Stimulated activated CD4-positive, alpha-beta T cell treated with anti-CD3 and anti-CD28 coated beads, Interleukin-12 subunit alpha, Interleukin-12 subunit beta, amount 100 ng/mL, for 4 hours (primary cell): Measurements from ENCODE around the gene KMT2E.
"Not testable (repeated sequence)": the region's sequence is repeated elsewhere in the genome, so short reads cannot be mapped to it uniquely, and the experiment has no call there.

Experiments used
- DNase-seq: peaks from one replicate; pipeline ENCODE4 v3.0.0-alpha.2; 2020

KMT2E gene

DNA sequence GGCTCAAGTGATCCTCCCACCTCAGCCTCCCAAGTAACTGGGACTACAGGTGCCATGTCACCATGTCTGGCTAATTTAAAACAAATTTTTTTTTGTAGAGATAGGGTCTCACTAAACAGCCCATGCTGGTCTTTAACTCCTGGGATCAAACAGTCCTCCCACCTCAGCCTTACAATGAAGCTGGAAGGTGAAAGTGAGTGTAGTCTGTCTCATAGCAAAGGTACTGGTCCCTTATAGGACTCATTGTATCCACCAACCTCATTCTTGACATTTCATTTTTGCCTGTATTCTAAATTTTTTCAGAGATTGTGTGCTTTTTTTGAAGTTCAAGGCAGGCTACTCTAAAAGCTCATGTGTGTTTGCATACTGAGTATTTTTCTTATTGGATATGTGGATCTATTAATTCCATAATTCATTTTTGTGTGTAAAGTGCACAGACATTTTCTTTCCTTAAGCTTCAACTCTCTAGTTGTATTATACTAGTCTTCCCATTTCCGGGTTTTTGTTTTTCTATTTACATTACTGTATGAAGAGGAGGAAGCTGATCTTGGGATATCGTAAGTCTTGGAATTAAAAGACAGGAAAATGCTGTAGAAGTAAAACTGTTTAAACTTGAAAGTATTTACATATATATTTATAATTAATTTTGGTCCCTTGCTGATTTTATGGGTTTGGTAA, 13.3 kb downstream of the KMT2E start:
- DNase-seq = no peak

DNA sequence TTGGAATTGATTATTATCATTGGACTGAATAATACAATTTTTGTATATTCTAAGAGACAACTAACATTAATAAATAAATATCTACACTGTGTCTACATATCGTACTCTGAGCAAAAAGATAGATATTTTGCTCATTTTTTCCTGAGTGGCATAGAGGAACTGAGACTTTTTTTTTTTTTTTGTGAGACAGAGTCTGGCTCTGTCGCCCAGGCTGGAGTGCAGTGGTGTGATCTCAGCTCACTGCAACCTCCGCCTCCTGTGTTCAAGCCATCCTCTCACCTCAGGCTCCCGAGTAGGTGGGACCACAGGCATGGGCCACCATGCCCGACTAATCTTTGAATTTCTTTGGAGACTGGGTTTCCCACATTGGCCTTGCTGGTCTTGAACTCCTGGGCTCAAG, 14.0 kb downstream of the KMT2E start:
- DNase-seq = no peak

DNA sequence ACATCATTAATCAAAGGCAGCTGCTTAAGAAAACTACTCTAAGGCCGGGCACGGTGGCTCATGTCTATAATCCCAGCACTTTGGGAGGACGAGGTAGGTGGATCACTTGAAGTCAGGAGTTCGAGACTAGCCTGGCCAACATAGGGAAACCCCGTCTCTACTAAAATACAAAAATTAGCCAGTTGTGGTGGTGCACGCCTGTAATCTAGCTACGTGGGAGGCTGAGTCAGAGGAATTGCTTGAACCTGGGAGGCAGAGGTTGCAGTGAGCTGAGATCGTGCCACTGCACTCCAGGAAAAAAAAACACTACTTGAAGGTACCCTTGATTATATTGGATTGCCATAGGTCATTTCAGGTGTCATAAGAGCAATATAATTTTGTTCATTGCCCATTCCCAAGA, 14.9 kb downstream of the KMT2E start:
- DNase-seq = not testable (repeated sequence)

DNA sequence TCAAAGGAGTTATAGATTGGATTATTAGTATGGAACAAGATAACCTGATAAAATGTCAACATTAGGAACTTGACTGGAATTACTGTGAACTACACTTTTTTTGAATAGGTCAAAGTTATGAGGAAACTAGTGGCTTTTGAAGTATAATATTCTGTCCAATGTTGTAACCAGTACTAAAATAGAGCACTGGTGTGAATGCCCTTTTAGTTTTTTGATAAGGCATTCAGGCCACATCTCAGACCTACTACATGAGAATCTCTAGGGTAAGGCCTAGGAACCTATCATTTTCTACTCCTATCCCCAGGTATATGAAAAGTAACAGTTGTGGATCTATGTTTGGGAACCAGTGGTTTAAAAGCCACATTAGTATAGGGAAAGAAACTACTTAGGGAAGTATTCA, 16.4 kb downstream of the KMT2E start:
- DNase-seq = no peak

DNA sequence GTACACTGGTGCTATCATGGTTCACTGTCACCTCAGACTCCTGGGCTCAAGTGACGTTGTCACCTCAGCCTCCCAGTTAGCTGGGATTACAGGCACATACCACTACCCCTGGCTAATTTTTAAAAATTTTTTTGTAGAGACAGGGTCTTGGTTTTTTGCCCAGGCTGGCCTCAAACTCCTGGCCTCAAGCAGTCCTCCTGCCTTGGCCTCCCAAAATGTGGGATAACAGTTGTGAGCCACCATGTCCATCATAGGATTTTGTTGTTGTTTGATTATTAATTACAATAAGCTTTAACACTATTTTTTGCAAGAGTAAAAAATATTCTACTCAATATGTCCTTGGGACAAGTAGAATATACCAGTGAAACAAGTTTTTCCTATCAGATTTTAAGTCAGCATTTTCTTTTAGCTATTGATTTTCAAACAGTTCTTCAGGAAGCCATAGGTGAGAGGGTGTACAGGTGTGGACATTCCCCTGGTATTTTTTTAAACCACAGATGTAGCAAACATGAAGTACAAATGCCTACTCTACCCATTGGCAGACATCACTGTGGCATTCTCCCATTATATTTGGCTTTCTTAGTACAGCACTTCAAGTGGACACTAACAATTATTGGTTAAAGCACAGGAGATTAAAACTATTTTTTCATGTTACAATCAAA, 18.7 kb downstream of the KMT2E start:
- no peak for DNase-seq

DNA sequence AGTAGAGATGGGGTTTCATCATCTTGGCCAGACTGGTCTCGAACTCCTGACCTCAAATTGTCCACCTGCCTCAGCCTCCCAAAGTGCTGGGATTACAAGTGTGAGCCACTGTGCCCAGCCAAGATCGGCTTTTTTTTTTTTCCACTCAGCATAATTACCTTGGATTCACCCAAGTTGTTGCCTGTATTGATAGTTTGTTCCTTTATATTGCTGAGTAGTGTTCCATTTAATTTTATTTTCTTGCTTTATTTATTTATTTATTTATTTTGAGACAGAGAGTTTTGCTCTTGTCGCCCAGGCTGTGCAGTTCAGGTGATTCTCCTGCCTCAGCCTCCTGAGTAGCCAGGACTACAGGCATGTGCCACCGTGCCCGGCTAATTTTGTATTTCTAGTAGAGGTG, 21.3 kb downstream of the KMT2E start:
- DNase-seq = no peak

DNA sequence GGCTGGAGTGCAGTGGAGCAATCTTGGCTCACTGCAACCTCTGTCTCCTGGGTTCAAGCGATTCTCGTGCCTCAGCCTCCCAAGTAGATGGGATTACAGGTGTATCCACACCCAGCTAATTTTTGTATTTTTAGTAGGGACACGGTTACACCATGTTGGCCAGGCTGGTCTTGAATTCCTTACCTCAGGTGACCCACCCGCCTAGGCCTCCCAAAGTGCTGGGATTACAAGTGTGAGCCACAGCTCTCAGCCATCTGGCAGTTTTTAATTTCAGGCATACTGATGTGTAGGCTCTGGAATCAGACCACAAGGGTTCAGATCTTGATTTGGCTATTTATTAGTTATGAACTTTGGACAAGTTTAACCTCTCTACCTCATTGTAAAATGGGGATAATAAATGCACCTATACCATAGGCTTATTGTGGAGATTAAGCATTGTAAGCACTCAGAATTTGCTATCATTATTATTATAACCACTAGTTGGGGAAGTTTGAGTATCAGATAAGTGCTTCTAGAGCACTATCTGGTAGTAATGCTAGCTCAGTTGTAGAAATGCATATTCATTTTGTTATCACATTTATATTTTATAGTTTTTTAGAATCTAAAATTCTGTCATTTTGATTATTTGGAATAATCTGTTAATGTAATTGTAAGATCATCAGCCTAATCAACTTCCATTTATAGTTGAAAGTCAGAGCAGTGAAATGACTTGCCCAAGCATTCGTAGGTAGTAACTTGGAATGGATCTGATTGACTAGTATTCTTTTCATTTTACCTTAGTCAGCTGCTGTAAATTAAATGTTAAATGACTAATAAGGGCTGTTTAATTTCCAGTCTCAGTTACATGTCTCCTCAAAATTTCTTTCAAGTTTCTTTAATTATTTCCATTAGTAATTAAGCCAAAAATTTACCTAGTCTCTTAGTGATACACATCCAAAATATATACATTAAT, 22.5 kb downstream of the KMT2E start:
- DNase-seq = no peak

DNA sequence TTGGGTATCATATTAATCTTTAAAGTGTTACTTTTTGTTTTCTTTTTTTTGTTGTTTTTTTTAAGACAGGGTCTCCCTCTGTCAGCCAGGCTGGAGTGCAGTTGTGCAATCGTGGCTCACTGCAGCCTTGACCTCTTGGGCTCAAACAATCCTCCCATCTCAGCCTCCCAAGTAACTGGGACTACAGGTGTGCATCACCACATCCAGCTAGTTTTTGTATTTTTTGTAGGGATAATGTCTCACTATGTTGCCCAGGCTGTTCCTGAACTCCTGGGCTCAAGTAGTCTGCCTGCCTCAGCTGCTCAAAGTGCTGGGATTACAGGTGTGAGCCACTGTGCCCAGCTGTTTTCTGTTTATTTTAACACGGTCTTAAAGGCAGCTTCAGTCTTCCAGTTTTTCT, 23.3 kb downstream of the KMT2E start:
- DNase-seq = no peak

DNA sequence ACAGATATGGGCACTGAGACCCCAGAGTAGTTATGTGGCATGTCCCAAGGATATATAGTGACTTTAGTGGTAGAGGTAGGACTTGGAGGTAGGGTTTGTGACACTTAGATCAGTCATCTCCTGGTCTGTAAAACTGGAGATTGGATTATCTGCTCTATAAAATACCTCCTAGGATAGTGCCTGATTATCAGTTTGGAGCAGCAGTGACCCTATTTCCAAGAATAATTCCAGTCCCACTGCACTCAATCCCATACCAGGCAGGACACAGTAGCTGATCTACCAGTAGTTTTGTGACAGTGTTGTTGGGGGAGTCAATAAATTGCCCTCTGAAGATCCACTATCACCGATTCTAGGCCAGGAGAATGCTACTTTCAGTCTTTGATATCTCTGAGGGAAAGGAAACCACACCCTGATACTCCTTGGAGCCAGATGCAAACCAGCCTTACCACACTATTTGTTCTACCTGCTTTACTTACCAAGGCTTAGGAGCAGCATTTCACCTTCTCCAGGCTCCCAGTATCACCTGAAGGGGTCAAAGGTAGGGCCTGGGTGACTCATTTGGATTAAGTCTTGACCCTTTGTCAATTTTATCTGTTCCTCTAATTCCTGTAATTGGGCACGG, 30.6 kb downstream of the KMT2E start:
- DNase-seq = no peak

DNA sequence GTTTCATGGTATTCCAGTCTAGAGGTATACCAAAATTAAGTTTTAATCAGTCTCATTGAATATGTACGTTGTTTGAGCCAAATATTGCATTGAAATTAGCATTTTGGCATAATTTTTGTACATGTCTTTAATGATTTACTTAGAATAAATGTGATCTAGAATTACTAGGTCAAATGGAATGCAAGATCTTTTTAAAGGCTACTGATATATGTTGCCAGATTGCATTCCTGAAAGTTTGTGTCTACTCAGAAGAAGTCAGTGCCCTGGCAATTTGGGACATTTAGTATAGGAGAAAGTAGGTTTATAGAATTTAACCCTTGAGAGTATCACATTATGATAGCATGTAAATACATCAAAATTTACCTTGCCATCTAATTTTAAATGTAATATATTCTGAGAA, 32.4 kb downstream of the KMT2E start:
- no peak for DNase-seq

DNA sequence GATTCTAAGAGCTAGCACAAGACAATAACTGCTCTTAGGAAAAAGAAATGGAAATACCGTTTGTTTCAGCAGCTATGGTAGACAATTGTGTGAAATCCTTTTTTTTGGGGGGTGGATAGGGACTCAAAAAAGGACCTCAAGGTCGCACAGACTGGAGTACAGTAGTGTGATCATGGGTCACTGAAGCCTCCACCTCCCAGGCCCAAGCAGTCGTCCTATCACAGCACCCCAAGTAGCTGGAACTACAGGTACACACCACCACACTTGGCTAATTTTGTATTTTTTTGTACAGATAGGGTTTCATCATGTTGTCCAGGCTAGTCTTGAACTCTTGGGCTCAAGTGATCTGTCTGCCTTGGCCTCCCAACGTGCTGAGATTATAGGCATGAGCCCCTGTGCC, 33.9 kb downstream of the KMT2E start:
- no peak for DNase-seq

DNA sequence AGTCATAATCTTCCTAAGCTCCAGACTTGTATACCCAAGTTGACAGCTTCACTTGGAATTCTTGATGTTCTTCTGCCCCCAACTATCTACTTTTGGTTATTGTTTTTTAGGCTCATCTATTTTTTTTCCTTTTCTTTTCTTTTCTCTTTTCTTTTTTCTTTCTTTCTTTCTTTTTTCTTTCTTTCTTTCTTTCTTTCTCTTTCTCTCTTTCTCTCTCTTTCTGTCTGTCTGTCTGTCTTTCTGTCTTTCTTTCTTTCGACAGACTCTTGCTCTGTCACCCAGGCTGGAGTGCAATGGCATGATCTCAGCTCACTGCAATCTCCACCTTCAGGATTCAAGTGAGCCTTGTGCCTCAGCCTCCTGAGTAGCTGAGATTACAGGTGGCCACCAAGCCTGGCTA, 36.5 kb downstream of the KMT2E start:
- no peak for DNase-seq

DNA sequence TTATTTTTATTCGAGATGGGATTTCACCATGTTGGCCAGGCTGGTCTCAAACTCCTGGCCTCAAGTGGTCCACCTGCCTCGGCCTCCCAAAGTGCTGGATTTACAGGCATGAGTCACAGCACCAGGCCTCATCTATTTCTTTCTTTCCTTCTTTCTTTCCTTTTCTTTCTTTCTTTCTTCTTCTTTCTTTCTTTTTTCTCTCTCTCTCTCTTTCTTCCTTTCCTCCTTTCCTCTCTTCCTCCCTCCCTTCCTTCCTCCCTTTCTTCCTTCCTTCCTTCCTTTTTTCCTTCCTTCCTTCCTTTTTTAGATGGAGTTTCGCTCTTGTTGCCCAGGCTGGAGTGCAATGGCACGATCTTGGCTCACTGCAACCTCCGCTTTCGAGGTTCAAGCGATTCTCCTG, 36.9 kb downstream of the KMT2E start:
- not testable (repeated sequence) for DNase-seq

DNA sequence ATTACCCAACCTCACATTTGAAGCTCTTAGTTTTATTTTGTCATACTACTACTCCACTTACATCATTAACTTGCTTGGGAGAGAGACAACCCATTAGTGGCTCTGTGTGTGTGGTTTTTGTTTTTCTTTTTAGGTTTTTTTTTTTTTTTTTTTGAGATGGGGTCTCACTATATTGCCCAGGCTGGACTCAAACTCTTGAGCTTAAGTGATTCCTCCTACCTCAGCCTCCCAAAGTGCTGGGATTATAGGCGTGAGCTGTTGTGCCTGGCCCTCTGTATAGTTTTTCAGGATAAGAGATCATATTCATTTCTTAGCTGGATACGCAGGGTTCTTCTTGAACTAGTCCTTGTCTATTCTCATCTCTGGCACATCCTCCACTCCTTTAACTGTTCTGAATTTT, 41.1 kb downstream of the KMT2E start:
- no peak for DNase-seq

DNA sequence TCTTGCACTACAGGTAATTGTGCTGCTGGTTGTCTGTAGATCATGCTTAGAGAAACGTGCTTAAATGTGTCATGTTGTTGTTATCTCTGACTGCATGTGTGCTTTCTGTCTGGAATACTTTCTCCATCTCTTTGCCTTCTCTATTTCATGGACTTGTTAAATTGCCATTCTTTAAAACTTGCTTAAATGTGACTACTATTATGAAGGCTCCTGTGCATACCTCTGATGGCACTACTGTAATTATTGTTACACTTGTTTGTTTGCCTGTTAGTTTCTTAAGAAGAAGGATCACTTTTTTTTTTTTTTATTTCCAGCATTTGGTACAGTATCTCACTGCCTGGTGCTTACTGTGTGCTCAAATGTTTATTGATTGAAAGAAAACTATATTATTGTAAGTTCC, 41.6 kb downstream of the KMT2E start:
- no peak for DNase-seq

DNA sequence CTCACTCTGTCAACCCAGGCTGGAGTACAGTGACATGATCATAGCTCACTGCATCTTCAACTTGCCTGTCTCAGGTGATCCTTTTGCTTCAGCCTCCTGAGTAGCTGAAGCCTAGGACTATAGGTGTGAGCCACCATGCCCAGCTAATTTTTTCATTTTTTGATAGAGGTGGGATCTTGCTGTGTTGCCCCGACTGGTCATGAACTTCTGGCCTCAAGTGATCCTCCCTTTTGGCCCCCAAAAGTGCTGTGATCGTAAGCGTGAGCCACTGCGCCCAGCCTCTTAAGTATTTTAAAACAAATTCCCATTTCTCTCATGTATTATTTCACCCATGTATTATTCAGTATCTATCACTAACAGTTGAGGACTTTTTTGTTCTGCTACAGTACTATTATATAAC, 43.5 kb downstream of the KMT2E start:
- DNase-seq = no peak

DNA sequence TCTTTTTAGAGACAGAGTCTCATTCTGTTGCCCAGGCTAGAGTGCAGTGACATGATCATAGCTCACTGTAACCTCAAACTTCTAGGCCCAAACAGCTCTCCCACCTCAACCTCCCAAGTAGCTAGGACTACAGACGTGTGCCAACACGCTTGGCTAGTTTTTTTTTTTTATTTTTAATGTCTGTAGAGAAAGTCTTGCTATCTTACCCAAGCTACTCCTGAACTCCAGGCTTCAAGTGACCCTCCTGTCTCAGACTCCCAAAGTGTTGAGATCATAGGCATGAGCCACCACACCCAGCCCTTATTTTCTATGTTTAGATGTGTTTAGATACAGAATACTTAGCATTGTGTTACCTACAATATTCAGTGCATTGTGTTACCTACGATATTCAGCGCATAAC, 46.4 kb downstream of the KMT2E start:
- DNase-seq = no peak

DNA sequence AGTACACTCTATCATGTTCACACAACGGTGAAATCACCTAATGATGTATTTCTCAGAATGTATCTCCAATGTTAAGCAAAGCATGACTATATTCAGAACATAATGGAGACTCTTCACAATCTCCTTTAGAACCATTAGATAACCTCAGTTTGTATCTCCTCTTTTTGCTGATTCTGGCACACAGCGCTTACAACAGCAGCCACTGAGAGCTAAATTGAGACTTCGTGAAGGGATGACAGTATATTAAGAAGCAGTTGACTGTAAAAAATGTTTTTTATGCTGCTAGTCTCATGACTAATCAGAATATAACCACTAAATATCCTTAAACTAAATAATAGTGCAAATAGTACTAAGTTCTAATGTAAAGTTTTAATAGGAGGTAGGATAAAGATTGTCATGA, 46.9 kb downstream of the KMT2E start:
- no peak for DNase-seq

DNA sequence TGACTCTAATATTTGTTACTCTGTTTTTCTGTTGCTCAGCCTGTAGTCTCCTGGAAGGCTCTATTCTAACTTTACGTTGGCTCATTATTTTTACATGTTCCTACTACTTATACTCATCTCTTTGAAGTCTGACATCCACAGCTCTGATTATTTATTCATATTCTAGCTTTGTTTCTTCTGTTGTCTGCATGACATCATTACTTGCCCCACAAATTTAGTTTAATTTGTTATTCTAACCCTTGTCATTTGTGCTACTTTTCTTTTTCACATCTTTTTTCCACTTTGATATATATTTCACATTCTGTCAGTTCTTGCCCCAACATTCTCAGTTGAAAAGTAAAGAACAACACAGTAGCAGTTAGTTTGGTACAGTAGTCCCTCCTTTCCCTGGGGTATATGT, 51.1 kb downstream of the KMT2E start:
- DNase-seq = no peak

DNA sequence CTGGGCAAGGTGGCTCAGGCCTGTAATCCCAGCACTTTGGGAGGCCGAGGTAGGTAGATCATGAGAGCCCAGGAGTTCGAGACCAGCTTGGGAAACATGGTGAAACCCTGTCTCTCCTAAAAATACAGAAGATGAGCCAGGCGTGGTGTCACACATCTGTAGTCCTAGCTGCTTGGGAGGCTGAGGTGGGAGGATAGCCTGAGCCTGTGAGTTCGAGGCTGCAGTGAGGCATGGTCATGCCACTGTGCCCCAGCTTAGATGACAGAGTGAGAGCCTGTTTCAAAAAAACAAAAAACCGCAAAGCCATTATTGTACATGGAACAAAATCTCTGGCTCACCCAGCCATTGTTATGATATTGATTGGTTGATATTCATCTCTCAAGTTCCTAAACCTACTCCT, 53.7 kb downstream of the KMT2E start:
- DNase-seq = no peak

DNA sequence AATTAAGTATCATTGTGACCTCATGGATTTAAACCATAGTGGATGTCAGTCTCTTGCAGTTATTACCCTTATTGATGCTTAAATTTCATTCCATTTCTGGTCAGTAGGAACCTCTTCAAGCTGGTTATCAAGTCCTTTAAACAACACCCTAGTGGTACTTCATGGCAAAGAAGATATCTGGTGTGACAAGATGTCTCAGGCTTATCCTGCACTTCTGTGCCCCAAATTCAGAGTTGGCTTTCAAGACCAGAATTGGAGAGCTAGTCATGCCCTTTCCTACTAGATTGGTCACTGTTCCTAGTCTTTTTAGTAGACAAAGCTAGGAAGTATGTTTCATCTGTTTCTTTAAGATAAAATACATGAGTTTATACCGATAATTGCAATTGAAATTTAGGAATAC, 54.9 kb downstream of the KMT2E start:
- no peak for DNase-seq

DNA sequence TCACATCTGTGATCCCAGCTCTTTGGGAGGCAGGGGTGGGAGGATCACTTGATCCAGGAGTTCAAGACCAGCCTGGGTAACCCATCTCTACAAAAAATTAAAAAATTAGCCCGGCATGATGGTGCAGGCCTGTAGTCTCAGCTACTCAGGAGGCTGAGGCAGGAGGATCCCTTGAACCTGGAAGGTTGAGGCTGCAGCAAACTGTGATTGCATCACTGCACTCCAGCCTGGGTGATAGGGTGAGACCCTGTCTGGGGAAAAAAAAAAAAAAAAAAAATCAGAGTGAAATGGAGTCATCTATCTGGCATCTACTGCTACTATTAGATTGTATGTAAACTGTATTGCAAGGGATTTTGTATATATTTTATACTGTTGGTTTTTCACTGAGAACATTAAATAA, 59.1 kb downstream of the KMT2E start:
- no peak for DNase-seq

DNA sequence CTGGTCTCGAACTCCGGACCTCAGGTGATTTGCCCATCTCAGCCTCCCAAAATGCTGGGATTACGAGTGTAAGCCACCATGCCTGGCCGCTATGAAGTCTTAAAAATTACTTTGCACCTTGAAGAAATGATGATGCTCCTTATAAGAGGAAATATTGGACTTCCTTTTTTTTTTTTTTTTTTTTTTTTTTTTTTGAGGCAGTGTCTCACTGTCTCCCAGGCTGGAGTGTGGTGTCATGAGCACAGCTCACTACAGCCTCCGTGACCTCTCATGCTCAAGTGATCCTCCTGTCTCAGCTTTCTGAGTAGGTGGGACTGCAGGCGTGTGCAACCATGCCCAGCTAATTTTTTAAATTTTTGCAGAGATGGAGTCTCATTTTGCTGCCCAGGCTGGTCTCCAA, 65.3 kb downstream of the KMT2E start:
- DNase-seq = no peak

DNA sequence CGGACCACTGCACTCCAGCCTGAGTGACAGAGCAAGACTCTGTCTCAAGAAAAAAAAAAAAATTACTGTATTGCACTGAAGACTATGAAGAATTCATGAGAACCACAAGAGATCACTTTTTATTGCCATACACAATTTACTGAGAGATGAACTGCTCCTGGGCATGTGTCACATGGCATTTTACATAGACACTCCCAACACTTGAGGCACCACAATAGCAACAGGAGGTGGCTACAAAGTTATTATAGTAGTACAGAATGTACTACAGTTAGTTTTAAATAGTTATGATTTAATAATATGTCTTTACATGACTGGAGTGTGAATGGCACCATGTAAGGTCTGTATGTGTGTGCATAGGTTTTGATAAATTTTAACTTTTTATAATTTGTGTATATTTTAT, 70.6 kb downstream of the KMT2E start:
- no peak for DNase-seq
